ENCODE measurements around the gene GRIA3. TPM values are rescaled to one million over a fixed set of nuclear protein-coding genes. Genes with fewer than 3 reads are reported as not detected.

Gene GRIA3
- total RNA-seq, 1 donor from 2014 or later: under 0.01 TPM

GRCh38 chrX:123206176-123206575 is 22.1 kb downstream of the GRIA3 start:
- no peak for TF ChIP-seq CTCF (conservative IDR thresholded peaks at IDR 0.05; ENCODE audit: low read depth, low read length)
- DNase-seq (ENCODE audit: low read depth): no peak
- no peak overlapping the region for H3K4me3 ChIP-seq (ENCODE audit: low read depth, low read length)

- no peak for DNase-seq (ENCODE audit: low read depth)
- no peak overlapping the region for H3K4me3 ChIP-seq (ENCODE audit: low read depth, low read length)
- no peak for TF ChIP-seq CTCF (conservative IDR thresholded peaks at IDR 0.05; ENCODE audit: low read depth, low read length)
Measured at GRCh38 chrX:123210252-123210651, 26.2 kb downstream of the GRIA3 start.

- no peak overlapping the region for H3K4me3 ChIP-seq (ENCODE audit: low read depth, low read length)
- no peak for DNase-seq (ENCODE audit: low read depth)
- TF ChIP-seq CTCF (conservative IDR thresholded peaks at IDR 0.05; ENCODE audit: low read depth, low read length): no peak
Measured at GRCh38 chrX:123215397-123216089, 31.5 kb downstream of the GRIA3 start.

GRCh38 chrX:123217077-123217476 is 33.0 kb downstream of the GRIA3 start:
- no peak overlapping the region for H3K4me3 ChIP-seq (ENCODE audit: low read depth, low read length)
- TF ChIP-seq CTCF (conservative IDR thresholded peaks at IDR 0.05; ENCODE audit: low read depth, low read length): no peak
- peak; percentile 4 for DNase-seq (ENCODE audit: low read depth)

- no peak for DNase-seq (ENCODE audit: low read depth)
Measured at GRCh38 chrX:123217728-123218127, 33.6 kb downstream of the GRIA3 start.

GRCh38 chrX:123219916-123220315 is 35.8 kb downstream of the GRIA3 start:
- no peak for TF ChIP-seq CTCF (conservative IDR thresholded peaks at IDR 0.05; ENCODE audit: low read depth, low read length)
- no peak overlapping the region for H3K4me3 ChIP-seq (ENCODE audit: low read depth, low read length)
- no peak for DNase-seq (ENCODE audit: low read depth)

More at GRCh38 chrX:123217728-123218127, 33.6 kb downstream of the GRIA3 start:
- TF ChIP-seq CTCF (conservative IDR thresholded peaks at IDR 0.05; ENCODE audit: low read depth, low read length): no peak
- no peak overlapping the region for H3K4me3 ChIP-seq (ENCODE audit: low read depth, low read length)

- DNase-seq (ENCODE audit: low read depth): no peak
- no peak overlapping the region for H3K4me3 ChIP-seq (ENCODE audit: low read depth, low read length)
- TF ChIP-seq CTCF (conservative IDR thresholded peaks at IDR 0.05; ENCODE audit: low read depth, low read length): no peak
Measured at GRCh38 chrX:123222920-123223319, 38.8 kb downstream of the GRIA3 start.

Measured in epithelial cell of proximal tubule (primary cell).